Cortex of kidney (tissue), 1 donor: ENCODE results near the gene CLP1.
"Not testable (repeated sequence)": the region's sequence is repeated elsewhere in the genome, so short reads cannot be mapped to it uniquely, and the experiment has no call there.

Experiments
- DNase-seq: peaks from one replicate; lab custom pipeline; 2025; lab: John Stamatoyannopoulos, UW

The CLP1 gene

GRCh38 chr11:57641011-57641807, 16.4 kb upstream of the CLP1 start:
- no peak for DNase-seq

GRCh38 chr11:57643802-57644201, 13.8 kb upstream of the CLP1 start:
- no peak for DNase-seq

GRCh38 chr11:57644748-57645688, 12.5 kb upstream of the CLP1 start:
- no peak for DNase-seq

GRCh38 chr11:57645689-57646085, 11.9 kb upstream of the CLP1 start:
- DNase-seq: no peak

GRCh38 chr11:57646194-57646798, 11.3 kb upstream of the CLP1 start:
- no peak for DNase-seq

GRCh38 chr11:57646799-57647303, 10.7 kb upstream of the CLP1 start:
- DNase-seq: no peak

- DNase-seq: no peak
These were observed 10.2 kb upstream of the CLP1 start for GRCh38 chr11:57647372-57647771.

- DNase-seq: no peak
These were observed 9.4 kb upstream of the CLP1 start for GRCh38 chr11:57647960-57648800.

- no peak for DNase-seq
These were observed 8.5 kb upstream of the CLP1 start for GRCh38 chr11:57648801-57649735.

- DNase-seq: no peak
These were observed 7.5 kb upstream of the CLP1 start, which contains the start of gene YPEL4 for GRCh38 chr11:57649826-57650738. Gene YPEL4 (minus strand): TSS chr11:57649912. CDS start chr11:57647107, 2,805 bp downstream.

GRCh38 chr11:57650739-57651090, 6.8 kb upstream of the CLP1 start:
- DNase-seq: no peak

- DNase-seq: no peak
These were observed 6.2 kb upstream of the CLP1 start for GRCh38 chr11:57651408-57651807.

GRCh38 chr11:57652230-57652629, 5.3 kb upstream of the CLP1 start:
- not testable (repeated sequence) for DNase-seq

GRCh38 chr11:57652662-57653061, 4.9 kb upstream of the CLP1 start:
- DNase-seq: no peak

GRCh38 chr11:57653163-57653562, 4.4 kb upstream of the CLP1 start:
- no peak for DNase-seq

GRCh38 chr11:57656885-57657193, 723 bp upstream of the CLP1 start:
- DNase-seq: no peak

GRCh38 chr11:57658023-57658361, 430 bp downstream of the CLP1 start:
- no peak for DNase-seq

- DNase-seq: no peak
These were observed 2.1 kb downstream of the CLP1 start for GRCh38 chr11:57659669-57660068.

GRCh38 chr11:57662893-57663292, 5.3 kb downstream of the CLP1 start:
- DNase-seq: no peak

GRCh38 chr11:57663975-57664374, 6.4 kb downstream of the CLP1 start:
- DNase-seq: no peak
